C1 segment of cervical spinal cord (tissue), 14 donors: ENCODE results near the gene ALG1.
"Not testable (repeated sequence)": the region's sequence is repeated elsewhere in the genome, so short reads cannot be mapped to it uniquely, and the experiment has no call there.

ENCODE experiments used
- DNase-seq, 14 donors: peaks; one replicate each; lab custom pipeline; 2025; lab: John Stamatoyannopoulos, UW

The ALG1 gene

GRCh38 chr16:5044011-5044540, 27.6 kb upstream of the ALG1 start:
- no peak for DNase-seq

DNA sequence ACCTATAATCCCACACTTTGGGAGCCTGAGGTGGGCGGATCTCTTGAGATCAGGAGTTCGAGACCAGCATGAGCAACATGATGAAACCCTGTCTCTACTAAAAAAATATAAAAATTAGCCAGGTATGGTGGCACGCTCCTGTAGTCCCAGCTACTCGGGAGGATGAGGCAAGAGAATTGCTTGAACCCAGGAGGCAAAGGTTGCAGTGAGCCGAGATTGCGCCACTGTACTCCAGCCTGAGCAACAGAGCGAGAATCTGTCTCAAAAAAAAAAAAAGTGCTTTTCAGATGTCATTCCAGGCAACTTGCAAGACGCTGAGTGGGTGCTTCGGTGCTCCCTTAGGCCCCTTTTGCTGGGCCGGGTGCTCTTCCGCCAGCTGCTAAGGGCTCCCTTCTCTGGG, 27.1 kb upstream of the ALG1 start:
- not testable (repeated sequence) for DNase-seq

DNA sequence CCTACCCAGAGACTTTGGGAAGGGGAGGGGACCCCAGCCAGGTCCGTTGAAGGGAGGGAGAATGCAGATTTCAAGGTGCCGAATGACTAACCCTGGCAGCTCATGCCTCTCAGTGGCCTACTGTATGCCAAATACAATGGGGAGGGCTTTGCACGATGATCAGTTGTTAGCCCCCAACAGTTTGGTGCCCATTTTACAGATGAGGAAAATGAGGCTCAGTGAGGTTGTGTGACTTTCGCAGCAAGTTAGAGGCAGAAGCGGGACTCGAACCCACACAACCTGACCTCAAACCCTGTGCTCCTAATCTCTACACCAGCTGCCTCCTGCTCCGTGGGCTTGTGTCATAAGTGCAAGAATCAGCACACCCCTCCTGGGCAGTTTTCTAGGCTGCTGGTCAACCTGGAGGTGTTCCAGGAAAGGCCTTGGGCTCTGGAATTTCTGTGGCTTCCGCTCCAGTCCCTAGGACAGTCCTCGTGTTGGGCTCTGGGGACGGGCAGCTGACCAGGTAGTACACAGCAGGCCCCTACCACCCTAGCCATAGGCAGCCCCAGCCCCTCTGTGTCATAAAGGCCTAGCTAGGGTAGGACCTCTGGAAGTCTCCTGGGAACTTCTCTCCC, 26.0 kb upstream of the ALG1 start:
- no peak for DNase-seq

DNA sequence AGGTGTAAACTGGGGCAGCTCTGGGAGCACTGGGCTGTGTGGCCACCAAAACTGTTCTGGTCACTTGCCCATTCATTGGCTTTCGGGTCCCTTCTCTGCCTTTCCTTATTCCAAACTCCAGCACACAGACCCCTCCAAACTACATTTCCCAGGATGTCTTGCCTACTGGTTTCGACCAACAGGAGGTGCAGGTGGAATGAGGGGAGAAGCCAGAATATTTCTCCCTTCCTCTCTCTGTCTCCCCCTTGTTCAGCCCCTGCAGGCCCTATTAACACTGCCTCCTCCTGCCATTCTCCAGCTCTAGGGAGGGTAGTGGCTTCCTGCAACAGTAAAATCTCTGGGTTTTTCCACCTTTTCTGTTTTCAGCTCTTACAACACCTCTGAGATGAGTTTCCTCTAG, 24.7 kb upstream of the ALG1 start:
- no peak for DNase-seq

GRCh38 chr16:5054876-5055865, 16.5 kb upstream of the ALG1 start:
- no peak for DNase-seq

DNA sequence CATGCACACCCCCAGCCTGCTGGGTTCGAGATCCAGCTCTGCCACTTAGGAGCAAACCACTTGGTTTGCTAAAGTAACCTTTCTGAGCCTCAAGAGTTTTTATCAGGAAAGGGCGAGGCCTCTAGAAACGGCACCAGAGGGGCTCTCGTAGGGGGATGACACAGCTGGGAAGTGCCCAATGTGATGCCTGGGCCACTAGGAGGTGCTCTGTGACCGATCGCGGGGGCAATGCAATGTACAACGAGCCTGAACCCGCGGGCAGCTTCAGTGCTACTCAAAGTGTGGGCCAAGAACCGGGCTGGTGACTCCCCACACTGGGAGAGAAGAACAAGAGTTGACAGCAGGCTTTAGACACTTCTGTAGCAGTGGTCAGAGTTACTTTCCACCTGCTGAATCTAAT, 15.3 kb upstream of the ALG1 start:
- DNase-seq, result no peak

DNA sequence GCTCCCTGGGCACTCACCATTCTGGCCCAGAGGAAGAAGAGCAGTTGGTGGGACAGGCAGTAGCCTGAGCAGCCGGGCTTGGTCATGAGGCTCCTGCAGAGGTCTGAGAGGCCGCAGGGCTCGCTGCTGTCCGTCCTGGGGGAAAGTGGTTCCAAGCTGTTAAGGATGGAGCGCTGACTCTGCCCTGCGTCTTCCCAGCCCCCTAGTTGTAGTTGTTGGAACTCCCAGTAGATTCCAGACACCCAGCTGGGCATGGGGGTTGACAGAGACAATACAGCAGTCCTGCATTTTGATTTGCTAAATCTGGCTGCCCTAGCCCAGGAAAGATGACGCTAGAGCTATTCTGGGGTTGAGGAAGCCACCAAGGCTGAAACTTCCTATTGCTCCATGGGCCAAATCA, 13.2 kb upstream of the ALG1 start:
- peak in 2 of 14 donors; percentile 5 to 44 for DNase-seq

DNA sequence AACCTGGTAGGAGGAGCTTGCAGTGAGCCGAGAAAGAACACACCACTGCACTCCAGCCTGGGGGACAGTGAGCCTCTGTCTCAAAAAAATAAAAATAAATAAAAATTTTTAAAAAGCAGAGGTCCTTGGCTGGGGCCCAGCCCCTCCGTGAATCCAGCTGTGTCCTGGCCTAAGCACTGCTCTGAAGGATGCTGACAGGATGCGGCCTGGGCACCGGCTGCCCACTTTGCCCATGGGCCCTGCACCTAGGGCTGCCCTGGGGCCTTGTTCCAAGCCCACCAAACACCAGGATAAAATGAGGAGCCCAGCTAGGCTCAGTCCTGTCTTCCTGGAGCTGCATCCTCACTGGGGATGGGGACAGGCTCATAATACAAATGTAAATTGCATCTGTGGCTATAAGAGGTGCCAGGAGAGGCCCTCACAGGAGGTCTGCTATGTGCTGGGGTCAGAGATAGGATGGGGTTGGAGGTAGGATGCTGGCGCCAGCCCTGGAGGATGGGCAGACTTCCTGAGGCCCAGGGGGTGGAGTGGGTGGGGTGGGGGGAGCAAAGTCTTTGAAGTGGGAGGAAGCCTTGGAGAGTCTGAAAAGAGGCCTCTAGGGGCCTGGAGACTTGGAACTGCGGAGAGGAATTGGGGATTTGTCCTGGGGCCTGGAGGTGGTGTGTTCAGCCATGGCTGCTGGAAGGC, 12.1 kb upstream of the ALG1 start:
- DNase-seq, result no peak

DNA sequence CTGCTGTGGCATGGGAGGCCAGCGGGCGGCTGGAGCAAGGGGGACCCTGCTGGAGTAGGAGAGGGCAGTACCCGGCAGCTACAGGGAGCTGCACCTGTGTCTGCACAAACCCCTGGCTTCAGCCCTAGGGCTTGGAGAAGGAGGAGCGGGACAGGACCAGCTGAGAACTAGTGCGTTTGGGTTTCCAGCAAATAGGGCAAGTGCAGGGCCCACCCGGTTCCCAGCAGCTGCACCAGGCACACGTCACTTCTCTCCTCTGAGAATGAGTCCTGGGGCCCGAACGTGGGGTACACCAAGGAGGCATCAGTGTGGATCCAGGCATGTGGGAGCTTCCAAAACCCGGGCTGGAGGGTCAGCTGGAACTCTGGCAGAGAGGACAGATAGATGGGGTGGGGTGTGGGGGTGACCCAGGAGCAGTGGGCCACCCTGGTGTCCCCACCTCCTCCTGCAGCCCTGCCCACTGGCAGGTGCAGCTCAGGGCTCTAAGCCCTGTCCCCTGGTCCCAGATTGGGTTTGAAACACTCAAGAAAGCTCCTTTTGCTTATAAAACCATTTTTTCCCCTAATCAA, 11.5 kb upstream of the ALG1 start:
- DNase-seq, result no peak

DNA sequence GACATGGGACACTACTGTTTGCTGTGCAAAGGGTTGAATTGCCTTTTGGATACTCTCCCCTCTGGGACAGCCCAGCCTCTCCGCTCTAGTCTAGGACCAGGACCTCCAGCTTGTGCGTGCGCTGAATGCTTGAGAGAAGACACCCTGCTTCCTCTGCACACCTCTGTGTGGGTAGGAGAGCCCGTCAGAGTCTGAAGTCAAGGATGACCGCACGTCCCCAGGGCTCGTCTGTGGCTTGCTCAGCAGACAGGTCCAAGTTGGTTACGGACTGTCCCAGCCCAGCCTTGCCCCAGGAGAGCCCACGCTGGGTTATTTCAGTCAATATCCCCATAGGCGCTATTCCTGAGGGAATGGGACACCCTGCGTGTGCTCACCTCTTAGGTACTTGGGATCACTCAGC, 9.6 kb upstream of the ALG1 start:
- DNase-seq, result no peak

GRCh38 chr16:5062790-5063765, 8.6 kb upstream of the ALG1 start:
- no peak for DNase-seq

DNA sequence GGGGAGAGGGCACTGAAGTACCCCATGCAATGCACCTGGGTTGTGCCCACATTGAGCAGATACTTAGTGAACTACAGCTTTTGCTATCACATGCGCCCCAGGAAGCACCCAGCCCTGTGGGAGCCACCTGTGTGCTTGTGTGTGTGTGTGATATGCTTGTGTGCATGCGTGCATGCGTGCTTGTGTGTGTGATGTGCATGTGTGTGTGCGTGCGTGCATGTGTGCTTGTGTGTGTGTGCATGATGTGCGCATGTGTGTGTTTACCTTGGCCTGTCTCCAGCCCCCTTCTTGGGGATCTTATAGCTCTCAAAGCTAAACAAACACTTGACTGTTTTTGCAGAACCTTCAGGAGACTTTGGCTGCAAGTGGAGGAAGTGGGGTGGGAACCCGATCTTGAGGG, 6.7 kb upstream of the ALG1 start:
- no peak for DNase-seq

GRCh38 chr16:5065326-5065725, 6.3 kb upstream of the ALG1 start:
- no peak for DNase-seq

DNA sequence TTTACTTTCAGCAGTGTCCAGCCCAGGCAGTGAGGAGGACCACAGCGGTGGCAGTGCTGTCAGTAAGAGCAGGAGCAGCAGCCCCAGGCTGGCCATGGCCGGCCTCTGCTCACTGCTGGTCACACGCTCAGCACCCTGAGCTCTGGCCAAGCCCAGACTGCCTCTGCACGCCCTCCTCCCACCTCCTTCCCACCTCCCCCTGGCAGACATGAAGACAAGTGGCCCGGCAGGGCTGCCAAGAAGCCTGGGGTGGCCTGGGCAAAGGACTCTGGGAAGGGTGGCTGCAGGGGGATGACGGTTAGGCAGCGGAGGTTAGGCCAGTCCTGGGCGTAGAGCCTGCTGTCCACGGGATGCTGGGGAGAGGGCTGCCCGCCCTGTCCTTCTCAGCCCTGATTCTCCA, 5.8 kb upstream of the ALG1 start, which contains the start of gene C16orf89:
C16orf89 (minus strand) TSS at position 144 of the 400 bp plus-strand sequence; CDS start at position 96, 48 bp downstream.
- peak in 11 of 14 donors; percentile 2 to 83 (median 59) for DNase-seq

DNA sequence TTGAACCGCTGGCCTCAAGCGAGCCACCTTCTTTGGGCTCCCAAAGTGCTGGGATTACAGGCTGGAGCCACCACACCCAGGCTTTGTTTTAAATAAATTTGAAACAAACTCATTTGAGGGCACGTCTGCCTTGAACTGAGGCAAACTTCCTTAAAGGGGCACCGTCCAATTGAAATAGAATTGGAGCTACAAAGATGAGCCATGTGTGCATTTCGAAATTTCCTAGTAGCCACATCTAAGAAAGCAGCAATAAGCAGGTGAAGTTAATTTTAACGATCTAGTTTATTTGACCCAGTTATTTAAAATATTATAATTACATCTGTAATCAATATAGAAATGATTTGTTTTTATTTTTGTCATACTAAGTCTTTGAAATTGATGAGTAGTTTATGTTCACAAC, 5.1 kb upstream of the ALG1 start:
- DNase-seq, result no peak

GRCh38 chr16:5069048-5069447, 2.6 kb upstream of the ALG1 start:
- DNase-seq, result no peak

DNA sequence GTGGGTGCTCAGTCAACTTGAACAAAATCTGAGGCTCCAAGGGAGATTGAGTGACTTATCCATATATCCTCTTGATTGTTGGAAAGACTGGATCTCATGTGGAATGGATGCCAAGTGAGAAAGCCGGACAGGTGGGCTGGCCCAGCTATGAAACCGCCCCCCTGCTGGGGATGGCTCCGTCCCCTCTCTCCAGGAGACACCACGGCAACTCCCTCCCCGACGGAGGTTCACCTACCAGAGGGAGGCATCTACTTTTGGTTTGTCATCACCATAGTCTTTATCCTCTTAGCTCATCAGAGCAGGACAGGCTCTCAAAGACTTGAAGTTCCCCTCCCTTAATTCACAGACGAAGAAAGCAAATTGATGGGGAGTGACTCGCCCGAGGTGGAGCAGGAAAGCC, 1.8 kb upstream of the ALG1 start:
- no peak for DNase-seq

DNA sequence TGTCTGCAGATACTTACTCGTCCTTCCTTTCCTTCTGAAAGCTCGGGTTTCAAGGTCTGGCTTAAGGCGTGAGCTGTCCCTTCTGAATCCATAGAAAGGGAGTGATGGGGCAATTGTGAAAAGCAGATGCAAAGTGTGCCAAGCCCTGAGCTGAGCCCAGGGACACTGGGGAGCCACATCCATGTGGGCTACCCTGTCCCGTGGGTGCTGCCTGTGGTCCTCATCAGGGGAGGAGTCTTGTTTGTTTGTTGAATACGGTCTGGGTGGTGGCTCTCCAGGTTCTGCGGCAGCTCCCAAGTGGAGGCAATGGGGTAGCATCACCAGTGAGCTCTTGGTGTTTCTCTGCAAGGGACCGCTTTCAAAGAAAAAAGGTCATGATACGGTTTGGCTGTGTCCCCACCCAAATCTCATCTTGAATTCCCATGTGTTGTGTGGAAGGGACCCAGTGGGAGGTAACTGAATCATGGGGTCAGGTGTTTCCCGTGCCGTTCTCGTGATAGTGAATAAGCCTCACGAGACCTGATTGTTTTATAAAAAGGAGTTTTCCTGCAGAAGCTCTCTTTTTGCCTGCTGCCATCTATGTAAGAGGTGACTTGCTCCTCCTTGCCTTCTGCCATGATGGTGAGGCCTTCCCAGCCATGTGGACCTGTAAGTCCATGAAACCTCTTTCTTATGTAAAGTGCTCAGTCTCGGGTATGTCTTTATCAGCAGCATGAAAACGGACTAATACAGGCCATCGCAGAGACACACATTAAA, 1.0 kb upstream of the ALG1 start:
- DNase-seq, result no peak

- no peak for DNase-seq
Observed at GRCh38 chr16:5071341-5071680, 332 bp upstream of the ALG1 start.
